Activated naive CD8-positive, alpha-beta T cell treated with anti-CD3 and anti-CD28 coated beads, Interleukin-2, amount 10 ng/mL, durations not matched to agents 7 days and 5 days (primary cell): ENCODE measurements around the gene CD81. TPM values are rescaled to one million over a fixed set of nuclear protein-coding genes. Genes with fewer than 3 reads are reported as not detected.
A peak's percentile ranks its signal among the peaks of the same experiment; 100 is the strongest.

Experiments
- ATAC-seq: fragments of 150-1000 bp; cut with Tn5 transposase; one replicate; pipeline ENCODE4 v1.10.0; 2021; ENCODE audit warnings: low read depth, moderate library complexity
- POLR2A ChIA-PET: fragments of 350-600 bp; sonication (Branson Sonifier 250); formaldehyde crosslinking; loops from one replicate; lab custom pipeline; 2021; ENCODE audit warnings: antibody characterized with exemption; lab: Charles Lee
- DNase-seq: peaks from one replicate; pipeline ENCODE4 v3.0.0; 2021
- H3K27ac Mint-ChIP-seq: one replicate; pipeline ENCODE4 v1.8.0; 2022; ENCODE audit warnings: mild to moderate bottlenecking, mixed read lengths
- H3K27me3 Mint-ChIP-seq: one replicate; pipeline ENCODE4 v1.8.0; 2022; ENCODE audit warnings: mild to moderate bottlenecking, moderate library complexity, mixed read lengths
- H3K36me3 Mint-ChIP-seq: one replicate; pipeline ENCODE4 v1.8.0; 2021; ENCODE audit warnings: mild to moderate bottlenecking, mixed read lengths
- H3K4me1 Mint-ChIP-seq: one replicate; pipeline ENCODE4 v1.8.0; 2021; ENCODE audit warnings: mixed read lengths
- H3K4me3 Mint-ChIP-seq: one replicate; pipeline ENCODE4 v1.8.0; 2022; ENCODE audit warnings: mild to moderate bottlenecking, moderate library complexity, mixed read lengths
- H3K9me3 Mint-ChIP-seq: one replicate; pipeline ENCODE4 v1.8.0; 2021; ENCODE audit warnings: mixed read lengths
- total RNA-seq, 2 experiments: library from RNA; stranded (reverse); gene quantifications; one replicate each; pipeline ENCODE4 v1.2.3, GENCODE V29; 2021

CD81 gene
- total RNA-seq, 2 experiments from 2014 or later, result 149 to 154 TPM

GRCh38 chr11:2443881-2444820, 67.0 kb downstream of the CD81 start, which contains the start of gene TRPM5:
TRPM5 (minus strand) TSS chr11:2444514; CDS start chr11:2423036, 21,478 bp downstream.
- POLR2A ChIA-PET, result interaction anchor here (1.6 kb wide), 2 partner anchors 20 to 24 kb away, joined by 6 to 7 read pairs; no protein-coding TSS in a partner anchor
- no peaks in the 10 kb centered on the region for H3K9me3 Mint-ChIP-seq
- H3K36me3 Mint-ChIP-seq, result peaks cover 2% of the 10 kb centered on the region
- ATAC-seq (peak; percentile 9), DNase-seq (peak; percentile 79)
- H3K4me3 Mint-ChIP-seq, result peak within 1 kb of the TSS; percentile 88
- peak within 1 kb of the TSS; percentile 68 for H3K27ac Mint-ChIP-seq
- peaks cover 12% of the 10 kb centered on the region for H3K27me3 Mint-ChIP-seq
- H3K4me1 Mint-ChIP-seq, result peaks cover 22% of the 10 kb centered on the region

GRCh38 chr11:2444821-2445745, 68.0 kb downstream of the CD81 start, which contains the start of gene KCNQ1:
KCNQ1 (plus strand) TSS chr11:2445008; CDS start chr11:2445099, 91 bp downstream.
- no peaks in the 10 kb centered on the region for H3K9me3 Mint-ChIP-seq
- DNase-seq (peak; percentile 83), ATAC-seq (peak; percentile 62)
- peaks cover 22% of the 10 kb centered on the region for H3K4me1 Mint-ChIP-seq
- peaks cover 2% of the 10 kb centered on the region for H3K36me3 Mint-ChIP-seq
- POLR2A ChIA-PET, result interaction anchor here (0.5 to 1.6 kb wide), 3 partner anchors 20 to 536 kb away, joined by 4 to 7 read pairs (median 6); no protein-coding TSS in a partner anchor
- peaks cover 12% of the 10 kb centered on the region for H3K27me3 Mint-ChIP-seq
- peak within 1 kb of the TSS; percentile 68 for H3K27ac Mint-ChIP-seq
- H3K4me3 Mint-ChIP-seq, result peak within 1 kb of the TSS; percentile 88

GRCh38 chr11:2445746-2446551, 68.8 kb downstream of the CD81 start:
- POLR2A ChIA-PET, result interaction anchor here (0.5 to 1.6 kb wide), 4 partner anchors 14 to 536 kb away, joined by 4 to 7 read pairs (median 5); no protein-coding TSS in a partner anchor
- no peak for ATAC-seq
- Mint-ChIP-seq H3K4me1 (peaks cover 18% of the 10 kb centered on the region), H3K36me3 (peaks cover 2% of the 10 kb centered on the region), H3K9me3 (no peaks in the 10 kb centered on the region), H3K27ac (peak overlapping the region; percentile 68), H3K27me3 (peaks cover 12% of the 10 kb centered on the region), H3K4me3 (peak overlapping the region; percentile 88)
- DNase-seq, result peak; percentile 47

GRCh38 chr11:2446590-2447252, 69.6 kb downstream of the CD81 start:
- peak overlapping the region; percentile 77 for H3K27ac Mint-ChIP-seq
- peaks cover 18% of the 10 kb centered on the region for H3K4me1 Mint-ChIP-seq
- no peak for ATAC-seq
- POLR2A ChIA-PET, result interaction anchor here (1.4 to 1.5 kb wide), 2 partner anchors 13 to 20 kb away, joined by 4 to 5 read pairs; no protein-coding TSS in a partner anchor
- peak overlapping the region; percentile 88 for H3K4me3 Mint-ChIP-seq
- peak; percentile 51 for DNase-seq
- H3K27me3 Mint-ChIP-seq, result peaks cover 12% of the 10 kb centered on the region
- H3K36me3 Mint-ChIP-seq, result peaks cover 2% of the 10 kb centered on the region
- no peaks in the 10 kb centered on the region for H3K9me3 Mint-ChIP-seq

Other genes with a start within 250 kb of the CD81 start
- gene IGF2, start 237.9 kb upstream of the CD81 start, total RNA-seq, result not detected
- gene INS, start 216.1 kb upstream of the CD81 start, total RNA-seq, result not detected
- not detected for gene TH, start 205.5 kb upstream of the CD81 start, total RNA-seq
- under 1 TPM; 0.62 to 0.80 TPM for gene ASCL2, start 106.7 kb upstream of the CD81 start, total RNA-seq
- 10 to 100 TPM; 51.0 to 55.3 TPM for gene C11orf21, start 75.4 kb upstream of the CD81 start, total RNA-seq
- gene TSPAN32, start 75.3 kb upstream of the CD81 start, total RNA-seq, result 10 to 100 TPM; 49.5 to 52.3 TPM
- gene TSSC4, start 23.4 kb downstream of the CD81 start, total RNA-seq, result 10 to 100 TPM; 46.8 to 48.2 TPM
- not detected for gene TRPM5, start 67.2 kb downstream of the CD81 start, total RNA-seq
- gene KCNQ1, start 67.7 kb downstream of the CD81 start, total RNA-seq, result 10 to 100 TPM; 24.2 to 26.6 TPM